ENCODE measurements around the gene FNDC11.
"Not testable (repeated sequence)": the region's sequence is repeated elsewhere in the genome, so short reads cannot be mapped to it uniquely, and the experiment has no call there.

FNDC11 gene

DNA sequence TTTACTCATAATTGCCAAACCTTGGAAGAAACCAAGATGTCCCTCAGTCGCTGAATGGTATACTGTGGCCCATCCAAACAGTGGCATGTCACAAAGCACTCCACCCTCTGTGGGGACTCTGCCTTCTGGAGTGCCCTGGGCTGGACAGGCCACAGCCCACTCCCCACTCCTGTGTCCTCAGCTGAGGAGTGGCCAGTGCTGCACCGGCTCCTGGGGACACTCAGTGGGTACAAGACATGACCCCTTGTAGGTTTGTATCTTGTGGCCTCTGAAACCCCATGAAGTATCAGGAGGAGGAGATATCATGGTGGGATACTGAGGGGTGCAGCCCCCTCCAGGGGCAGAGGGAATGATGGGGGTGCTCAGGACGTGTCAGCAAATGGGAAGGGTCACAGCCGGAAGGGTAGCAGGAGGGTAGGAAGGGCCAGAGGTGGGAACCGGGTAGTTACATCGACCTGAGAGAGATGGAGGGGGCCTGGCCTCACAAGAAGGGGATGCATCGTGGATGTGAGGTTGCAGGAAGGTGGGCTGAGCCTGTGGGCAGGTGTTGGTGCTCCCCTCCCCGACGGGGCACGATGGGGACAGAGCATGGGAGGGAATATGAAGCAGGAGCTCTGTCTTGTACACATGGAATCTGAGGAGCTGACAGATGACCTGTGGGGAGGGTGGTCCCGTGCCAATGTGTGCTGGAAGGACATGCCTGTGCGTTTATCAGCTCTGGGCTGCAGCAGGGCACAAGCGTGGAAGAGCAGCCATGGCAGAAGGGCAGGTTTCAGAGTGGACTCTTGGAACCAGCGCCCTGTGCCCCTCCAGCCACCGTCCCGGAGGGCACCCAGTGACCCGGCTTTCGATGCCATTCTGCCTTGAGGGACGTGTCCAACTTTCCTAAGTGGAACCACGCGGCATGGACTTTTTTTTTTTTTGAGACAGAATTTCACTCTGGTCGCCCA is 31.9 kb downstream of the FNDC11 start:
- no peak for DNase-seq

DNA sequence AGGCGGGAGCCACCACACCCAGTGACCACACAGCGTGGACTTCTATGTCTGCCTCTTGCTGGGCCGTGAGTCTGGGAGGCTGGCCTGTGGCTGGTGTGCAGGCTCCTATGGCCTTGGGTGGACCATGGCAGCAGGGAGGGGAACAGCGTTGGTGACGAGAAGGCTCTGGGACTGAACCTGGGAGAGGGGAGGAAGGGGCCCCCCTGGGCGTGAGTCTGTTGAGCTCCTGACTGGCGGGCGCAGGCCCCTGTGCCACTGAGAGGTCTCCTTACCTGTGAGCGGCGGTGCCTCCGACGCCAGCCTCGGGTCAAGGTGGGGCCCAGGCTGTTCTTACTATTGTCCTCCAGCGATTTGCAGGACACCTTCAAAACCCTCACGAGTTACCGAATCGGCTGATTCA is 32.8 kb downstream of the FNDC11 start:
- DNase-seq = no peak

DNA sequence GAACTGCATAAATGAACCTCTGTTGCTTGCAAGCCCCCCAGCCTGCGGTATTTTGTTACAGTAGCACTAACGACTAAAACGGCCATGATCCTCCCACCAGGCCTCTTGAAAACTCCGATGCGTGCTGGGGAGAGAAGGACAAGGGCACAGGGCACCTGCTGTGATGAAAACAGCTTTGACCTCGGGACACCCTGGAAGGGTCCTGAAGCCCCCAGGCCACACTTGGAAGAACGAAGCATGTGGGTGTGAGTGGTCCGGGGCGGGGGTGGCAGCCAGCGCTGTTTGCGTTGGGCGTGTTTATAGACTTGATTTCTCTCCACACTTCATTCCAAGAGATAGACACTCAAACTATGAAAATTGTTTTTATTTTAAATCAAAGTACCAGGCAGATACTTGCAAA is 33.3 kb downstream of the FNDC11 start:
- DNase-seq = no peak

DNA sequence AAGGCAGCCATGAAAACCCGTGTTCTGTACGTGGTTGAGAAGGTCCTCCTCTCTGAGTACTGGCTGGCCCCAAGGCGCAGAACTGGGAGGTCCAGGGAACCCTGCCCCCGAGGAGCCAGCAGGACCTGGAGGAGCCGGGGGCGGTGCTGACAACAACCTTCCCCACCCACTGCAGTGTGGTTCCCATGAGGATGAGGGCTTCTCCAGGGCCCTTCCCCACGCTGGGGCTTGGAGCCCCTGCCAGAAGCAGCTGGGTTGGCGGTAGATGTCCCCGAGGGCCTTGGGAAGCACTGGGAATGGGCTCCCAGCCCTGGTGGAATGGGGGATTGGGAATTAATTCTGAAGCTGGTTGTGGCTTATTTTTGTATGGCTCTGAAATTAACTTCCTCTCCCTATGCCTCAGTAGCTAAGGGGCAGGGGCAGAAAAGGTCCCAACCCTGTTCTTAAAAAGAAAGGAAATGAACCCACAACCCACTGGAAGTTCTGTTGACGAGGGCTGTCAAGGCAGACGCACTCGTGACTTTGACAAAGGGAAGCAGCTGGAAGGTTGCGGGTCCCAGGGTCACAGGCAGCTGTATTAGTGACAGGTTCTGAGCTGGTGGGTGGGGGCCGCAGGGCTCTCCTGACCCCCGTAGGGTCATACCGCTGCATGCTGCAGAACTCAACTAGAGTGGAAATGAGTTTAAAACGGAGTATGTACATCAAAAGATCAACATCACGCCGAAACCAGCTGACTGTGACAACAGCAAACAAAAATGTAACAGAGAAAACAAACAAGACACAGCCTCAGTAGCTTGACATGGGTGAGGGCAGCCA is 34.0 kb downstream of the FNDC11 start:
- DNase-seq = no peak

DNA sequence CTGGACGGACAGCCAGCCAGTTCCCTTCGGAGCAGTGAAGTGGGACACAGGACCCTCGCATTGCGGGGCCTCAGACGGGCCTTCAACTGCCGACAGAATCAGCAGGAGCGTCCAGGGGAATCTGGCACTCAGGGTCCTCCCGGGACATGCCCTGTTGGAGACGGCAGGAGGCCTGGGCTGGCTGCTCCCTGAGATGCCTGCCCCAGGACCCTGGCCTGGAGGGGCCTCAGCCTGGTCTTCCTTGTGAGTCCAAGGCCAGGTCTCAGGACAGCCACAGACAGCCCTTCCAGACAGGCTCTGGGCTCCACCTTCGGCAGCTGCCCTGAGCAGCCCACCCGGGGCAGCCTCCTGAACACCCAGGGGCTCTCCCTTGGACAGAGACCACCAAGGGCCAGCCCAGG is 34.7 kb downstream of the FNDC11 start:
- DNase-seq = no peak

DNA sequence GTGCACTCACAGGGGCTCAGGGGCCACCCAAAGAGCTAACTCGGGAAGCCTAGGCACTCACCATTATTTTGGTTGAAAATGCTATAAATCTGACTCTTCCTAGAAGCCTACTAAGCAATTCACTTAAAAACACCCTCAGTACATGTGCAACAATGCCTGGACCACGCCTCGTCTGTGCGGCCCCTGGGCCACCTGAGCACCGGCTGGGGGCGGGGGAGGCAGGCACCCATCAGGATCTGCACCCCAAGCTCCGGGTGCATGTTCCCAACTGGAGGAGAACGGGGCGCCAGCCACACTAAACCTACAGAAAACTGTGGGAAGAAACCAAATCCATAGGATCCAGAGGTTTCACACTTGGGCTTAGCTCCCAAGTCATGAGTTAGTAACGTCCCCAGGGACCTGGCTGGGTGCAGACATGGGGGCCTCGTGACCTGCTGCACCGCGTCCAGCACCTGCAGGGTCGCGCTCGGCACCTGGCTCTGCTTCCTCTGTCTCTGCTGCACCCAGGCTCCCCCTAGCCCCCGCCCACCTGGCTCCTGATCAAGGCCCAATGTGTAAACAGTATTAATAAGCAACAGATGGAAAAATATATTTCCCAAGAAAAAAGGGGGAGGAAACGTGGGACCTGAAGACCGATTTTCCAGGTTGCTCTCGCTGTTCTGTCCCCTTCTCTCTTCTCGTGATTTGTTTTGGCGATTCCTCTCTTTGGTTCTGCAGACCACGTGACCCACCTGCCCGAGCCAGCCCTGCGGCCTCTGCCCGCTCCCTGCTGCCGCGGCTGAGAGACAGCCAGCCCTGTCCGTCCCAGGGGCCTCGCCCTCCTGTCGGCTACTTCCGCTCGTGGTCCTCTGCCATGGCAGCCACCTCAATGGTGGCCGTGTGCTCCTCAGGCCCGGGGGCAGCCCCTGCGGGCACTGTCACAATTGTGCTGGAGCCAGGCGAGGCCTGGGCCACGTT is 35.6 kb downstream of the FNDC11 start:
- no peak for DNase-seq

DNA sequence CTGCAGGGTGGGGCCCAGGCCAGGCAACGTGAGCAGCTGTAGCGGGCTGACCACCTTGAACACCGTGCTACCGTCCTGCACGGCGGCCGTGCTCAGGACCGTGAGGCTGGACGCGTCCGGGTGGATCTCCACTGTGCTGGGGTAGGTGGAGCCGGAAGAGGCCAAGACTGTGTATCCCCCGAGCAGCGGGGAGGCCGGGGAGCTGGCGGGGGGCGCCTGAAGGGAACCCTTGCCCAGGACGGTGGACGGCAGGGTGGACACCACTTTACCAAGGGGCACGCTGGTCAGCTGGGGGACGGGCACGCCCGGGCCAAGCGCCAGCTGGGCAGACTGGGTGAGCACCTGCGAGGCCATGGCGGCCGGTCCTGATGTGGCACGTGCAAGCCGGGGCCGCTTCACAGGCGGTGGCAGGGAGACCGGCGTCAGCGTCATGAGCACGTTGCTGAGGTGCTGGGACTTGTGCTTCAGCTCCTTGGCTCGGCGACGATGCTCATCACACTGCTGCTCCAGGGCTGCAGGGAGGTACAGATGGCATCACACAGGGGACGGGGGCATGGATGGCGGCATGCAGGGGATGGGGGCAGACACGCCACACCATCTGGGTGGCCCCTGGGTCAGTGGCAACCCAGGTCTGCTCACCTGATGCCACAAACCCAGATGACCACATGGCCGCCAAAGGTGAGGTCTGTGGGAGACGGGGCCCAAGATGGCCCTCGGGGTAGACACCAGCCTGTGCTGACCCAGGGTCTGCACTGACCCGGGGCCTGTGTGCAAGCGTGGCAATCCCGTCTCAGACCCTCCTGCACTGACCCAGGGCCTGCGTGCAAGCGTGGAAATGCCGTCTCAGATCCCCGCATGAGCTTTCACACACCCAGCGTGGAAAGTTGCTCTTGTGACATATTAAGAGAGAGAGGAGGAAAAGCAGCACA is 36.5 kb downstream of the FNDC11 start:
- no peak for DNase-seq

DNA sequence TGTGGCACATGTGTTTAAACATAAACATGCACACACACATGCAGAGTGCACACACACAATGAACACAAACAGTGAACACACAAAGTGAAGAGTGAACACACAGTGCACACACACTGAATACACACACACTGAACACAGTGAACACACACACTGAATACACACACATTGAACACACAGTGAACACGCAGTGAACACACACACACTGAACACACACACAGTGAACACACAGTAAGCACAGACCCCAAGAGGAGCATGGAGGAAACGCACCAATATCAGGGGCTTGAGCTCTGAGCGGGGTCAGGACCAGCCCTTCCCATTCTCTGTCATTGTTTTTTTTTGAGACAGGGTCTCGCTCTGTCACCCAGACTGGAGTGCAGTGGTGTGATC is 37.2 kb downstream of the FNDC11 start:
- no peak for DNase-seq

DNA sequence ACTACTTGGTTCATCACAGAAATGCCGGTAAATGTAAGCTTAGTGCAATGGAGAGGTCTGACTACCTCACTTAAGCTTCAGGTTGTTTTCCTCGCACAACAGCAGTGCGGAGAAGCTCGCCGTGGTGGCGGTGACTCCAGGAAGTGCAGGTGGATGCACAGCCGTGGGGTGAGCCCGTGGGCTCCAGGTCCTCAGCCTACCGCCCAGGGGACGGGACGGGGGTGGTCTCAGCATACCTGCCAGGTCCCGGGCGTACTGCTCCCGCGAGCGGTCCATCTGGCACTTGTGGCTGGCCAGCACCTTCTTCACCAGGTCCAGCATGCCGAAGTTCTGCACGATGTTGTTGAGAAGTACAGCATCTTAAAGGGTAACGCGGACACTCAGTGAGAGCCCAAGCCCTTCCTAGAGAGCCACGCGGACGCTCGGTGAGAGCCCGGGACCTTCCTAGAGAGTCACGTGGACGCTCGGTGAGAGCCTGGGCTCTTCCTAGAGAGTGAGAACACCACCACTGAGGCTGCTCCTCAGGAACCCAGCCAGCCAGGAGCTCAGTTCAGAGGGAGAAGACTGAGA is 37.9 kb downstream of the FNDC11 start:
- no peak for DNase-seq

DNA sequence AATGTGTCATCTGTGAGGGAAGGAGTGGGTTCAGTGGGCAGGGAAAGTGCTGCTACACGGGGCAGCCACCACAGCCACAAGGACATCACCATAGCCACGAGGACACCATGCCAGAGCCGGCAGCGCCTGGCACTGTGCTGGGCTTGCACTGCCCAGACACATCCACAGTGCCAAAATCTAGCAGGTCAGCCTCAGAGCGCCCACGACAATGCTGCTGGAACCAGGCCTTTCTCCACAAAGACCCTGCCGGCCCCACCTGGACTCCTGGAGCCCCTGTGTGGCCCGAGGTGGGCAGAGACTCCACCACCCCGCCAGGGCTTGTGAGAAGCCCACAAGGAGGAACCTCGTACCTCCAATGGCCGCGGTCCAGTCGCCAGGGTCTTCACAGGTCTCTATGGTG is 38.7 kb downstream of the FNDC11 start:
- no peak for DNase-seq

DNA sequence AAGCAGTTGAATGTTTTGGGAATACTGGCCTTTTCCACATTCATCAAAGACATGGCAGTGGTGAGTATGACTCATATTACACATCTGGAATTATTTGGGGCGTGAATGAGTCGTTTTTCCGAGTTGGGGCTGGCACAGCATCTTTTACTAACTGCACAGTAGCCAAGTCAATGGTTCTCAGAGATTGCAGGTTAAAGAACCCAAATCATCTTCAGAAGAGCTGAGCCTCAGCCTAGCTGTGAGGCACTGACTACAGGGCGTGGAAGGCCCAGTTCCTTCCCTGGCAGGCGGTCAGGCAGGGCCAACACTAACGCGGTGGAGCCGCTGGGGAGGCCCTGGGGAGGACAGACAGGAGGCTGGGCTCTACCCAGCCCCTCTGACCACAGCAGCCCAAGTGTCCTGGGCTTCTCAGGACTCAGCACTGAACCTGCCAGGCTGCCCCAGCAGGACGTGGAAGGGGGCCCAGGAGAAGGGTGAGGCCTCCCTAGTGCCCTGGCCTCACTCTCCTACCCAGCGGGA is 40.1 kb downstream of the FNDC11 start:
- DNase-seq = no peak

DNA sequence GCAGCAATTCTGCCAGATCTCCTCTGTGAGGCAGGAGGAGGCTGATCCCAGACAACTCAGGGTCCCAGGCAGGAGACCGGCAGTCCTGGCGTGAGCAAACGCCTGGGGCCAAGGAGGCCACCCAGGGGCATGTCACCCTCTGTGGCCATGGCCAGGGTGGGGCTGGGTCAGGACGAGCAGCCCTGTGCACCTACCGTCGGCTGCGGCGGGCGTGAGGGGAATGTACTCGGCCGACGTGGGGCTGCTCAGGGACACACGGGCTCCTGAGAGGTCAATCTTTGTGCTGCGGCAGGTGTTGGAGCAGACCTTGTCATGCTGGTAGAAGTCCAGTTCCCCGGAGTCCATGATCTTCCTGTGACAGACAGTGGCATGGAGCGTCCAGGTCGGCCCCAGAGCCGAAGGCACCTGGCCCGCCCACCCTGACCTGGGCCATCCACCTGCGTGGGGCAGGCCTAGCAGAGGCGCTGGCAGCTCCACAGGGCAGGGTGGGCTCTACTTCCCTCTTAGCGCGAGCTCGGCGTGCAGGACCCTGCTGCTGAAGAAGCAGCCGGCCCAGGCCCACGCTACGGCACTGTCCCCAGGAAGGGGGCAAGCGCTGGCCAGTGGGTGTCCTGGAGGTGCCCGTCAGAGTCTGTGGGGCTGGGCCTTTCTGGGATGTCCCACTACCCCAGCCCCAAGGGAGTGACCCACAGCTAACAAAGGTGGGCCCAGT is 41.6 kb downstream of the FNDC11 start:
- DNase-seq = no peak

DNA sequence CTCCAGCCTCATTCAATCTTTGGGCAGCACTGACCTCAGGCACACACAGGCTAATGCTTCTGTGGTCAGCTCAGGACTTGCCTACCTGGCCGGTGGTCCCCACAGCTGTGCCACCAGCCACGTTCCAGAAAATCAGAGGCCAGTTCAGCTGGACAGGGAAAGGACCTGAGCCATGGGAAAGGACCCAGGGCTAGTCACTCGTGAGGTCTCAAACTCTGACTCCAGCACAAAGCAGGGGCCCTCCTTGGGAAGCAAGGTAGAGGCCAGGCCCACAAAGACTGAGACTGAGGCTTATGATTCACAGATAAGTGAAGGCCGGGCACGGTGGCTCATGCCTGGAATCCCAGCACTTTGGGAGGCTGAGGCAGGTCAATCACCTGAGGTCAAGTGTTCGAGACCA is 42.5 kb downstream of the FNDC11 start:
- DNase-seq = no peak

DNA sequence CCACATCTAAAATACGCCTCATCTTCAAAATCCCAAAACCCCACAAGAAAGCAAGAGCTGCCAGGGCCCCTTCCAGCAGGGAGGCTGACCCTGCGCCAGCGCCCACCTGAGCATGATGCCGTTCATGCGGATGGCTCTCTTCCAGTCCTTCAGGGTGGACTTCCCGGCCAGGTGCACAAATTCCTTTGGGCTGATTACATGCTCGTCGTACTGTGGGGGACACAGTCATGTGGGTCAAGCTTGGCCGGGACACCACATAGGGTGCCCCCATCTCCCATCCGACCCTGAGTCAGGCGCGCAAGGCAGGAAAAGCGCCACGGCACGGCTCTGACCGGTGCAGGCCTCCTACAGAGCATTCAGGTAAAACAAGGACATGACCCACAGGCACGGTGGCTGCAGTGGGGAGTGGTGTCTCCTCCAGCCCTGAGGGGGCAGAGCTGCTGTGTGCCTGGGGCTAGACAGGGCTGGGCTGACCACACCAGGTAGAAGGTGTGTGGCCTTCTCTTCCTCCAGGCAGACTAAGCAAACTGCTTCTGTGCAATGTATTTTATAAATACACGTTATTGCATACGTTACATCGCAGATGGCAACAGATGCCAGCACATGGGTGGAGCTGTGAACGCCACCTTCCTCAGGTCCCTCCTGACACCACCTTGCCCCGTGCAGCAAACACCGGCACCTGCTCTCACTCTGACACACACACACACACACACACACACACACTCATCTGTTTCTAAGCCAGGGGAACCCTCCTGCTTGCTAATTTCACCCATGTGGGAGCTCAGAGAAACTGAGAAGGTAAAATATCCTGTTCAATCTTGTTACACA is 43.9 kb downstream of the FNDC11 start:
- DNase-seq = no peak

DNA sequence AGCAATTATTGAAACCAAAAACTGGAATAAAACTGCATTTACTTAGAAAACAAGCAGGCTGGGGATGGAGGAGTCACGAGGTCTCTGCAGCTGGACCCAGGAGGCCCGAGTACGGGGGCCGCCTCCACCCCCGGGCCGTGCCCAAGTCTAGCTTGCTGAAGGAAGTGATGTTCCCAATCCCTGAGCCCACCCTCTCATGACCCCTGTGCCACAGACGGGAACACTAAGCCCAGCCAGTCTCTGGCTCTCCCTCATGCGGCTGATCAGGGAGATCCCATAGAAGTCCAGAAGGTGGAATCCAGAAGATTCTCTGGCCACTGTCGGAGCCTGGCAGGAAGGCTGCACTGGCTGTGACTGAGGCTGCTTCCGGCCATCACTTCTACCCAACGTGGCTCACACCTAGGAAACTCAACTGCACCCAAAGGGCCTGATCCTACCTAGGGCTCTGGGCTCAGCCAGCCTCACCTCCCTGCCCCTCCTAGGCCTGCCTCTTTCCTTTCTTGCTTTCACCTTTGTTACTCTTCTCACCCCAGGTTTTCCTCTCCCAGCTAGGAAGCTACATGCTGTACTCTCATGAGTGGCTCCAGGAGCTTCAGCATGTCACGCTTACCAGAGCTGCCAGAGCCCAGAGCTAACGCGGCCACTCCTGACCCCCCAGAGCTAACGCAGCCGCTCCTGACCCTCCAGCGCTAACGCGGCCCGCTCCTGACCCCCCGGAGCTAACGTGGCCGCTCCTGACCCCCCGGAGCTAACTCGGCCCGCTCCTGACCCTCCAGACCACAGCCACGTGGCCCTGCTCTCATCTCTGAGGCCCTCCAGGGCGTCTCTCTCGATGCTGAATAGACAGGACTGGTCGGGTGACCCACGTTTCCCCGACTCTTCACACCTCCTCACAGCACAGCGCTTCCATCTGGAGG is 44.8 kb downstream of the FNDC11 start:
- no peak for DNase-seq

DNA sequence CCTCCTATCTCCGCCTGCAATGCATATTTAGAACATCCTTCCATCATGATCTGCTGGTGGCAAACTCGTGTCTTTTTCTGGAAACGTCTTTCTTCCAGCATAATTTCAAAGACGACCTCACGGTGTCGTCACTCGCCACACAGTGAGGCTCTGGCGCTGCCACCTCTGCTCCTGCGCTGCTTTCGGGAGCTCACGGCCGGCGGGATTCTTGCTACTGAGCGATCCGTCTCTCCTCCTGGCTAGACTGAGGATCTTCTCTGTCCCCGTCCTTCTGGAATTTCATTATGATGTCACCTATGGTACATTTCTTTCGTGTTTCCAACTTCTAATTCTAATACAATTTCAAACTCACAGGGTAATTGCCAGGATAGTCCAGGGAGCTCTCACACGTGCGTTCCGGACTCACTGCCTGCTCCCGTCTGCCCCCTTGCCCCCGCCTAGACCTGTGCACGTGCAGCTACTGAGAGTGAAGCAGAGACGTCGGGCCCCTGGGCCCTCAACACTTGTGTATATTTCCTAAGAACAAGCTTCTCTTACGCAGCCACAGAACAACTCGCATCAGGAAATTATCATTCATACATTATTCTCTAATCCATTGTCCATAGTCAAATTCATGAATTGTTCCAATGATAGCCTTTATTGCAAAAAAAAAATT is 45.6 kb downstream of the FNDC11 start:
- DNase-seq = no peak

DNA sequence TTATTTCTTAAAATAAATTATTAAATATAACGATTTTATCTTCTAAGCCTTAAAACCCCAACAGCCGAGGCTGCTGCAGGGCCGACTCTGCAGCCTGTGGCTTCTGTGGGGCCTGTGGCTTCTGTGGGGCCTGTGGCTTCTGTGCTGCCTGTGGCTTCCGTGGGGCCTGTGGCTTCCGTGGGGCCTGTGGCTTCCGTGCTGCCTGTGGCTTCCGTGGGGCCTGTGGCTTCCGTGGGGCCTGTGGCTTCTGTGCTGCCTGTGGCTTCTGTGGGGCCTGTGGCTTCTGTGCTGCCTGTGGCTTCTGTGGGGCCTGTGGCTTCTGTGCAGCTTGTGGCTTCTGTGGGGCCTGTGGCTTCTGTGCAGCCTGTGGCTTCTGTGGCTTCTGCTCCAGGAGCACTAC is 47.7 kb downstream of the FNDC11 start:
- not testable (repeated sequence) for DNase-seq

DNA sequence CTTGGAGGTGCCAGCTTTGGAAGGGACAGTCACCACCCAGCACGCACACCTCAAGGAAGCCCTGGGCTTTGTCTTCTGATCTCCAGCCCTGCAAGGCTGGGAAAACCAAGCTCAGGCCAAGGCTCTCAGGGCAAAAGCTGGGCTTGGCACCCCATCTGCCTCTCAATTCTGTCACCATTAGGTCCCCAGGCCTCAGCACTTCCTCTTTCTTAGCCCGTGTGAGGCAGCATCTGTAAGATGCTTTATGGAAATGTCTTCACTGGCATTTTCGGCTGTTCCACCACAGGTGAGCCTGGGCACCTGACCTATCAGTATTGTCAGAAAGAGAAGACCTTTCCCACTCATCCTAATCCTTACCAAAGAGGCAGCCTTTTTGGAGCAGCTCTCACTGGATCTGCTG is 48.4 kb downstream of the FNDC11 start:
- DNase-seq = no peak
